Activated T-cell treated with anti-CD3 and anti-CD28 coated beads, Interleukin-2, amount 50 U/mL, for 48 hours (primary cell): ENCODE data around the gene OSBPL1A.
"Not testable (repeated sequence)": the region's sequence is repeated elsewhere in the genome, so short reads cannot be mapped to it uniquely, and the experiment has no call there.

ENCODE experiments used
- DNase-seq, 2 experiments: peaks; one replicate each; pipeline ENCODE4 v3.0.0-alpha.2; 2020

The OSBPL1A gene

GRCh38 chr18:24397131-24397693 is 412 bp downstream of the OSBPL1A start:
- DNase-seq: peak; percentile 48 to 56

GRCh38 chr18:24396082-24396633 is 1.5 kb downstream of the OSBPL1A start:
- no peak for DNase-seq

- no peak for DNase-seq
Measured at GRCh38 chr18:24395049-24395795, 2.4 kb downstream of the OSBPL1A start.

- no peak for DNase-seq
Measured at GRCh38 chr18:24388957-24389356, 8.7 kb downstream of the OSBPL1A start.

DNA sequence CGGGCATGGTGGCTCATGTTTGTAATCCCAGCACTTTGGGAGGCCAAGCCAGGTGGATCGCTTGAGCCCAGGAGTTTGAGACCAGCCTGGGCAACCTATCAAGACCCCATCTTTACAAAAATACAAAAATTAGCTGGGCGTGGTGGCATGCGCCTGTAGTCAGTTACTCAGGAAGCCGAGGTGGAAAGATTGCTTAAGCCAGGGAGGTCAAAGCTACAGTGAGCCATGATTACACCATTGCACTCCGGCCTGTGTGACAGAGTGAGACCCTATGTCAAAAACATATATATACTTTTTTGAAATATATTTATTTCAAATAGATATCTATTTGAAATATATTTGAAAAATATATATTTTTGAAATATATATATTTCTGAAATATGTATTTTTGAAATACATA is 10.9 kb downstream of the OSBPL1A start:
- DNase-seq: no peak

DNA sequence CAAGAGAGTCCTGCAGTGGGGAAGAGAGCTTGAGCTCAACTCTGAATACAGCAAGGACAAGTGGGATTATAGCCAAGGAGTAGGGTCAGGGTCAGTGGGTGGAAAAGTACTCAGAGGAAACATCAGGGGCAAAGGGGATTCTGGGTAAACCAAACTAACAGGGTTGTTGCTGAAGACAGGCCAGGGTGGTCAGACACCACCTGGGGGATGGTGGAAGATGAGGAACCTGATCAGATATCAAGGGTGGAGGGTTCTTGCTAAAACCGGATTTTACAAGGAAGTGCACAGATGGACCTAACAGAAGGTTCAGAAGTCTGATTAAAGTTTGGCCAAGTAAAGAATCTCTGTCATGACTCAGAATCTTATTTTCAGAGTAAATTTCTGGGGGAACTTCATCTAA is 16.5 kb downstream of the OSBPL1A start:
- DNase-seq: no peak

DNA sequence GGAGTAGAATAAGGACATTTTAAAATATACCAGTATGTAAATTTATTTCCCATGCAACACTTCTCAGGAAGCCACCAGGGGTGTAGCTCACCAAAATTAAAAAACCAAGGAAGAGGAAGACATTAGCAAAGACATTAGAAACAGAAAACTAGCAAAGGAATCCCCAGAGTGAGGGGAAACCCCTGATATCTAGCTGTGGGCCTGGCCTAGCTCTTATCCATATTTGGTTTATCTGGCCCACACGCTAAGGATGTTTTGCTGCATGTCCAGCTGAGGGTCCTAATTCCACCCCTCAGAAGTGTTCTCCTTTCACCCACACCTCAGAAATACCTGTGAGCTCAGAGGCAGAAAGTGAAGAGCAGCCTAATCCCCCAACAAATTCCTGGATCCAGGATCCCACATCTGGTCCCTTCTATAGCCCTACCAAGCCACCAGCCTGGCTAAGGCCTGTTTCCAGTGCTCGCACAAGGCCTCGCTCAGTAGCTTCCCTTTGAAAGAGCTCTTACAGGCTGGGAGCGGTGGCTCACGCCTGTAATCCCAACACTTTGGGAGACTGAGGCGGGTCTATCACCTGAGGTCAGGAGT is 17.4 kb downstream of the OSBPL1A start:
- no peak for DNase-seq

- no peak for DNase-seq
Measured at GRCh38 chr18:24378598-24378997, 19.0 kb downstream of the OSBPL1A start.

DNA sequence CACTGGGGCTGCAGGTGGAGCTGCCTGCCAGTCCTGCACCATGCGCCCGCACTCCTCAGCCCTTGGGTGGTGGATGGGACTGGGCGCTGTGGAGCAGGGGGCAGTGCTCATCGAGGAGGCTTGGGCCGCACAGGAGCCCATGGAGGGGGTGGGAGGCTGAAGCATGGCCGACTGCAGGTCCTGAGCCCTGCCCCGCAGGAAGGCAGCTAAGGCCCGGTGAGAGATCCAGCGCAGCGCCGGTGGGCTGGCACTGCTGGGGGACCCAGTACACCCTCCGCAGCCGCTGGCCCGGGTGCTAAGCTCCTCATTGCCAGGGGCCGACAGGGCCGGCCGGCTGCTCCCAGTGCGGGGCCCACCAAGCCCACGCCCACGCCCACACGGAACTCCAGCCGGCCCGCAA is 21.1 kb downstream of the OSBPL1A start:
- not testable (repeated sequence) for DNase-seq

GRCh38 chr18:24373328-24373727 is 24.3 kb downstream of the OSBPL1A start:
- no peak for DNase-seq

GRCh38 chr18:24372279-24372872 is 25.2 kb downstream of the OSBPL1A start:
- no peak for DNase-seq

GRCh38 chr18:24370120-24370519 is 27.5 kb downstream of the OSBPL1A start:
- DNase-seq: no peak

DNA sequence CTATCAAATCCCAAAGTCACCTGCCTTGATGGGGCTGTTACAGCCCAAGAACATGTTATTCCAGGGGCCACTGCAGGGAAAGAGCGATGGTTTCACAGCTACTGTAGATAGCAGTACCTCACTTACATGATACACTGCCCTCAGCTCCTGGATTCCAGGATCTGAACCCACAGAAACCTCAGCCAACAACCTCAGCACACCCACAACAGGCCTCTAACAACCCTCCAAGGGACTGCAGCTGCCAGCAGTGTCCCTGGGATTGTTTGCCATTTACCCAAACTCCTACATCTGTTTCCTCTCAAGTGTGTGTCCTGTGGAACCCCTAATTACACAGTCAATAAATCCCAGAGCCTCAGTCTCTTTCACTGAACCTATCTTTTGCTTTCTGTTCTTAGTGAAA is 28.2 kb downstream of the OSBPL1A start:
- peak; percentile 65 to 69 for DNase-seq

DNA sequence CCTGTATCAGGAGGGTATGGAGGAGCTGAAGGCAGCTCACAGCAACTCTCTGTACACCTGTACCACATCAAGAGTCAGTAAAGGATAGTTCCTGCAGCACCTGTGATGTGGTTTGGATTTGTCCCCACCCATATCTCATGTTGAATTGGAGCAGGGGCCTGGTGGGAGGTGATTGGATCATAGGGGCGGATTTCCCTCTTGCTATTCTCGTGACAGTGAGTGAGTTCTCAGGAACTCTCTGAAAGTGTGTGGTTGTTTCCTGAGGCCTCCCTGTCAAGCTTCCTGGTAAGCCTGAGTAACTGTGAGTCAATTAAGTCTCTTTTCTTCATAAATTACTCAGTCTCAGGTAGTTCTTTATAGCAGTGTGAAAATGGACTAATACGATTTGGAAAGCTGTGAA is 28.9 kb downstream of the OSBPL1A start:
- peak; percentile 68 to 75 for DNase-seq

- no peak for DNase-seq
Measured at GRCh38 chr18:24366328-24366727, 31.3 kb downstream of the OSBPL1A start.

DNA sequence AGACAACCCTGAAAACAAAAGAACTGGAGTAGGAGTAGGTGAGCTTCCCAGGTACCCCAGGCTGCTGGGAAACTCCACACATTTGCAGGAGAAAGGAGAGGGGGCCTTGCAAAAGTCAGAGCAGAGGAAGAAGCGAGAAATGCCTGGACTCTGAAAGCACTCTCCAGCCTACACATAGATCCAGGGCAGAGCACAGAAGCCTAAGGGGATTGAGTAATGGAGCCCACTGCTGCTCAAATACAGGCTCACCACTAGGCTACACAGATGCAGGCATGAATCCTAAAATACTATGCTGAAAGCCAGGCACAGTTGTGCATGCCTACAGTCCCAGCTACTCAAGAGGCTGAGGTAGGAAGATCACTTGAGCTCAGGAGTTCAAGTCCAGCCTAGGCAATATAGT is 33.4 kb downstream of the OSBPL1A start:
- DNase-seq: no peak

DNA sequence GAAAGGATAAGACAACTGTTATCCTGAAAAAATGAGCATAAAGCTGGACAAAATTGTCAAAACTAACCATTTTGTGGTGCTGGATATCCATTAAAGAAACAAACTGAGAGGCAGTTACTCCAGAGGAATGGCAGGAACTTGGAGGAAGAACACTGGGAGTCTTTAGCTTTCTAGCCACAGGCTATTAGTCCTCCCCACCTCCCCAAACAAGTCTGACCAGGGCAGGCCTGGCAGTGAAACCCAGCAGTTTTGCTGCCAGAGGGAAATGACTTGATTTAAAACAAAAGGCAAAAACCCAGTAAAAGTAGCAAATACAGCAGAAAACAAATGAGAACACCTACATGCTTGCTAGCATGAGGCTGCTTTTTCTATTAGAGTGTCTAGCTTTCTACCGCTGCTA is 34.9 kb downstream of the OSBPL1A start:
- no peak for DNase-seq

DNA sequence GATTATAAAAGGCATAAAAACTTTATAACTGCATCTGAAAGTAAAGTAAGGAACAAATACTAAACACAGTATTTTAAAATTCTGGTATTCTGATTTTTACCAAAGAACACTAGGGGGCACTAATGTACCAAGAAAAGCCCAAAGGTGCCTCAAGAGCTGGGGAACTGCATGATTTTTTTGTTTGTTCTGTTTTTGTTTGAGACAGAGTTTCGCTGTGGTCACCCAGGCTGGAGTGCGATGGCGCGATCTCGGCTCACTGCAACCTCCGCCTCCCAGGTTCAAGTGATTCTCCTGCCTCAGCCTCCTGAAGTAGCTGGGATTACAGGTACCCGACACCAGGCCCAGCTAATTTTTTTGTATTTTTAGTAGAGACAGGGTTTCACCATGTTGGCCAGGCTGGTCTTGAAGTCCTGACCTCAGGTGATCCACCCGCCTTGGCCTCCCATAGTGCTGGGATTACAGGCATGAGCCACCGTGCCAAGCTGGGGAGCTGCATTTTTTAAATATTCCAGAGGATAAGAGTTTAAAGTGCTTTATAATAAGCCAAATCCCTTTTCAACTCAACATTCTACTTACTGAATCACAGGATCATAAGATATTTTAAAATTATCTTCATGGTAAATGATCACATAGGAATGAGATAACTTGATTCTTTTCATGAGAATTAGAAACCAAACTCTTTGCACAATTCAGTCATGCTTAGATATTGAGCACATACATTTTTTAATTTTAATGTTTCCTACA is 37.7 kb downstream of the OSBPL1A start:
- peak; percentile 35 to 42 for DNase-seq

DNA sequence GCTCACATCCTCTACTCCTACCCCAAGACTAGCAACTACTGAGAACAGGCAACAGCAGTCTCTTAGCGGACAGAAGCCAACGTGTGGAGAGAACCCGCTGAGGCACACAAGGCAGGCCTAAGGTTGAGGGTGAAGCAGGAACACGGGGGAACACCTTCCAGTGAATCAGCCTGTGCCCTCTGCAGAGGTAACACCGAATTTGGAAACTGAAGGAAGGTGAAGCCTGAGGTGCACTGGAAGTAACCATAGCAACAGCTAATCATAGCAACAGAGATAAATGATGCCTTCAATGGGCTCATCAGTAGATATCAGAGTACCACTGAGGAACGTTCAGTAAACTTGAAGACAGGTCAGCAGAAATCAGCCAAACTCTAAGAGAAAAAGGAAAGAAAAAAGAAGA is 43.3 kb downstream of the OSBPL1A start:
- DNase-seq: no peak

DNA sequence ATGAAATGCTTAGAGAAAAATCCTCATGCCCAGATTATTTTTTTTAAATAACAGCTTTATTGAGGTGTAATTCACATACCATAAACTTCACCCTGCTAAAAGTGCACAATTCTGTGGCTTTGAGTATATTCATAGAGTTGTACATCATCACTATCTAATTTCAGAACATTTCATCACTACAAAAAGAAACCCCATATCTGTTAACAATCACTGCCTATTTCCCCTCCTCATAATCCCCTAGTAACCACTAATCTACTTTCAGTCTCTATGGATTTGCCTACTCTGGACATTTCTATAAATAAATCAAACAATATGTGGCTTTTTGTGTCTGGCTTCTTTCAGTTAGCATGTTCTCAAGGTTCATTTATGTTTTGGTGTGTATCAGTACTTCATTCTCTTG is 51.4 kb downstream of the OSBPL1A start:
- no peak for DNase-seq

DNA sequence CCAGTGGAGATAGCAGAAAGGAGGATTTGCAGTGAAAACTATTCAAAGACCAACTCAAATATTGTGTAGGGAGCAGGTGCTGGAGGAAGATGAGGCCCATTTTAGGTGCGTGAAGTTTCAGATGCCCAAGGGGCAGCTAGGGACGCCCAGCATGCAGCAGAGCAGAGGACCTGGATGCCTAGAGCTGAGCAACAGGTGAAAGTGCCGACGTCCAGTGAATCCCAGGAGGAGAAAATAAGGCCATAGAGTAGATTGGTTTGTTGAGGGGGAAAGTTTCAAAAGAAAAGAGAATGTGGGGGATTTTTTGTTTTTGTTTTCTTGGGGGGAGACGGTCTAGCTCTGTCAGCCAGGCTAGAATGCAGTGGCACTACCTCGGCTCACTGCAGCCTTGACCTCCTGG is 53.1 kb downstream of the OSBPL1A start:
- no peak for DNase-seq

- DNase-seq: no peak
Measured at GRCh38 chr18:24342347-24342746, 55.3 kb downstream of the OSBPL1A start.

GRCh38 chr18:24341361-24341760 is 56.3 kb downstream of the OSBPL1A start:
- no peak for DNase-seq
